H1 (cell line): Measurements from ENCODE around the gene MAP4K1.

Source experiments
- ATF2 ChIP-seq: IDR thresholded peaks from 2 replicates; pipeline ENCODE4 v1.6.1; 2012; ENCODE audit warnings: low read length, inconsistent platforms
- CREB1 ChIP-seq: IDR thresholded peaks from 2 replicates; pipeline ENCODE4 v1.6.1; 2012; ENCODE audit warnings: inconsistent platforms
- CTCF ChIP-seq, 3 experiments: IDR thresholded peaks; 1 replicate in 2 of 3; 2 replicates in 1 of 3; pipeline versions ENCODE4 v1.5.1 to v1.6.1; 2011; ENCODE audit warnings: low read length in 3 of 3, mild to moderate bottlenecking in 3 of 3, inconsistent platforms in 2 of 3, low read depth in 1 of 3, moderate library complexity in 1 of 3; ENCODE audit not compliant: insufficient read depth in 1 of 3; ENCODE audit errors: control extremely low read depth in 1 of 3
- EZH2 ChIP-seq: fragments of 200-600 bp; sonication (generic); IDR thresholded peaks from 2 replicates; pipeline ENCODE4 v1.7.1; 2012; ENCODE audit warnings: low read depth, mild to moderate bottlenecking, moderate library complexity, low read length, inconsistent platforms; ENCODE audit not compliant: severe bottlenecking
- HDAC6 ChIP-seq: IDR thresholded peaks from one replicate; pipeline ENCODE4 v1.7.1; 2012; ENCODE audit warnings: low read depth, mild to moderate bottlenecking, inconsistent platforms, low read length, moderate library complexity
- MAX ChIP-seq: IDR thresholded peaks from 2 replicates; pipeline ENCODE4 v1.6.1; 2012; ENCODE audit warnings: inconsistent platforms
- PHF8 ChIP-seq: fragments of 200-600 bp; sonication (generic); conservative IDR thresholded peaks from 2 replicates; pipeline ENCODE4 v1.7.1; 2012; ENCODE audit warnings: low read depth, mild to moderate bottlenecking, inconsistent platforms, low read length, moderate library complexity
- POLR2A ChIP-seq, 2 experiments: IDR thresholded peaks; 1 replicate in 1 of 2; 2 replicates in 1 of 2; pipeline ENCODE4 v1.6.1; 2011; ENCODE audit warnings: low read depth in 2 of 2, low read length in 2 of 2, mild to moderate bottlenecking in 2 of 2; ENCODE audit errors: control extremely low read depth in 1 of 2
- SP4 ChIP-seq: IDR thresholded peaks from 2 replicates; pipeline ENCODE4 v1.6.1; 2012; ENCODE audit warnings: low read length, inconsistent platforms
- TEAD4 ChIP-seq: IDR thresholded peaks from 2 replicates; pipeline ENCODE4 v1.6.1; 2012; ENCODE audit warnings: low read depth, low read length, inconsistent platforms, mixed read lengths
- ZNF274 ChIP-seq: IDR thresholded peaks from 2 replicates; pipeline ENCODE4 v1.7.0; 2012; ENCODE audit warnings: low read length, borderline replicate concordance; ENCODE audit errors: extremely low read depth

GRCh38 chr19:38657633-38658222 lies 40.0 kb upstream of the MAP4K1 start:
- TF ChIP-seq EZH2 = no peak
- TF ChIP-seq CTCF (IDR thresholded peaks at IDR 0.05; ENCODE audit: control extremely low read depth in 1 of 3, insufficient read depth in 1 of 3, low read depth in 1 of 3, low read length in 3 of 3) = no peak
- TF ChIP-seq POLR2A (IDR thresholded peaks at IDR 0.05; ENCODE audit: control extremely low read depth in 1 of 2, low read depth in 2 of 2, low read length in 2 of 2) = 0 out of 3 replicates have a peak, but pooled peaks of 1 of the 2 experiments have one; percentile 1
- no peak for TF ChIP-seq ATF2
- TF ChIP-seq ZNF274 = no peak
- TF ChIP-seq CREB1 = no peak
- TF ChIP-seq HDAC6 = no peak
- TF ChIP-seq SP4 = no peak
- TF ChIP-seq MAX = no peak
- no peak for TF ChIP-seq TEAD4
- TF ChIP-seq PHF8 = no peak
